Skeletal muscle satellite cell (primary cell): Measurements from ENCODE around the gene SNTB2. TPM values are rescaled to one million over a fixed set of nuclear protein-coding genes. Genes with fewer than 3 reads are reported as not detected.
A peak's percentile ranks its signal among the peaks of the same experiment; 100 is the strongest.

Source experiments
- small RNA-seq: library from RNA; depleted of rRNA; stranded (forward); fragments of <200 nt; gene quantifications from one replicate; pipeline ENCODE3, GENCODE V24; 2012

Gene SNTB2

Small RNA genes lying within 50 kb of the gene (small RNA-seq; reads per million reads assigned to genes)
- not detected for gene RF00019
- 0.77 reads per million, percentile 14 among the genes with 10 or more reads in this experiment for gene RNU6-22P
